Motor neuron (in vitro differentiated cells): ENCODE data around the gene FEV. TPM values are rescaled to one million over a fixed set of nuclear protein-coding genes. Genes with fewer than 3 reads are reported as not detected.
"Not testable (repeated sequence)": the region's sequence is repeated elsewhere in the genome, so short reads cannot be mapped to it uniquely, and the experiment has no call there.

Experiments used
- ATAC-seq, 8 experiments: fragments of 200-7000 bp; cut with Tn5 transposase; replicated peaks in 6 of 8; 2 replicates each; pipeline ENCODE4 v1.8.0; 2021; ENCODE audit warnings: mild to moderate bottlenecking in 8 of 8, moderate library complexity in 8 of 8
- H3K27ac ChIP-seq, 2 donors: fragments of 250-450 bp; sonication (Bioruptor Pico); 2 replicates each; pipeline ENCODE4 v1.9.0; 2021; ENCODE audit warnings: antibody characterized with exemption in 2 of 2, mild to moderate bottlenecking in 2 of 2, moderate library complexity in 1 of 2
- H3K4me1 ChIP-seq, 2 donors: fragments of 250-450 bp; sonication (Bioruptor Pico); replicated peaks in 1 of 2; 2 replicates each; pipeline ENCODE4 v1.6.1; 2021; ENCODE audit warnings: antibody characterized with exemption in 2 of 2, mild to moderate bottlenecking in 2 of 2, moderate library complexity in 1 of 2
- H3K4me3 ChIP-seq, 5 donors: fragments of 250-450 bp; sonication (Bioruptor Pico); 2 replicates each; pipeline ENCODE4 v1.9.0; 2021; ENCODE audit warnings: antibody characterized with exemption in 5 of 5, mild to moderate bottlenecking in 5 of 5, moderate library complexity in 4 of 5
- WGBS, 10 experiments: fragments of 450-650 bp; shearing (Covaris generic); methylation state at CpG; one replicate each; pipeline ENCODE4 v1.0.0; 2022; 5-methylcytosine and 5-hydroxymethylcytosine counted together
- in situ Hi-C, 9 experiments: fragments of 400-800 bp; cut with MboI; loops; one replicate each; pipeline ENCODE4 v1.15.0; 2021; ENCODE audit warnings: low sequenced_read_pairs in 9 of 9, low pct_unique_long_range_greater_than_20kb in 2 of 9; ENCODE audit not compliant: unreplicated experiment in 9 of 9
- total RNA-seq, 8 experiments: library from RNA; unstranded; fragments of 300-600 nt; gene quantifications; 2 replicates each; pipeline versions ENCODE4 v1.2.3 to v1.2.4, GENCODE V29; 2022

FEV gene
- total RNA-seq, 8 experiments from 2014 or later = 0.08 to 4.6 (median 0.65) TPM; not detected in 4

DNA sequence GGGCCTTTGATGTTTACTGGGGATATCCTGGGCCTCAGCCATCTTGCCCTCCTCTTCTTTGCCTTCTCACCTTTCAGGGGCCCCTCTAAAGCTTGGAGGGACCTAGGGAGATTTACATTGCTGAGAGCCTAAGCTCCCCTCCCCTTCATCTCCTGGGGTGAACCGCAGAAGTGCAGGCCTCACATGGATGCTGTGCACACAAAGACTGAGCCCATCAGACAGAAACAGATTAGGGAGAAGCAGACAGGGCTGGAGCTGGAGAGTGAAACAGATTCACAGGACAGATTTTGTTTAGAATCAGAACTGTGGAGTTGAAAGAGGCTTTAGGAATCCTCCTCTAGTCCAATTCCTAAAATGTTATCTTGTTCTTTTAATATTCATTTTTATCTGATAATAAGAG, 28.9 kb downstream of the FEV start:
- Histone ChIP-seq H3K4me3 (no peak overlapping the region), H3K27ac (no peak overlapping the region), H3K4me1 (peaks cover 2 to 3% of the 10 kb centered on the region in 2 donors)
- in situ Hi-C loops = no loop called here
- ATAC-seq = no peak
- WGBS, 10 experiments = 0 to 57% (median 20%) methylated on average over 1 of the region's 1 CpG; no CpG with 5 or more reads in 5 of the 10 experiments

DNA sequence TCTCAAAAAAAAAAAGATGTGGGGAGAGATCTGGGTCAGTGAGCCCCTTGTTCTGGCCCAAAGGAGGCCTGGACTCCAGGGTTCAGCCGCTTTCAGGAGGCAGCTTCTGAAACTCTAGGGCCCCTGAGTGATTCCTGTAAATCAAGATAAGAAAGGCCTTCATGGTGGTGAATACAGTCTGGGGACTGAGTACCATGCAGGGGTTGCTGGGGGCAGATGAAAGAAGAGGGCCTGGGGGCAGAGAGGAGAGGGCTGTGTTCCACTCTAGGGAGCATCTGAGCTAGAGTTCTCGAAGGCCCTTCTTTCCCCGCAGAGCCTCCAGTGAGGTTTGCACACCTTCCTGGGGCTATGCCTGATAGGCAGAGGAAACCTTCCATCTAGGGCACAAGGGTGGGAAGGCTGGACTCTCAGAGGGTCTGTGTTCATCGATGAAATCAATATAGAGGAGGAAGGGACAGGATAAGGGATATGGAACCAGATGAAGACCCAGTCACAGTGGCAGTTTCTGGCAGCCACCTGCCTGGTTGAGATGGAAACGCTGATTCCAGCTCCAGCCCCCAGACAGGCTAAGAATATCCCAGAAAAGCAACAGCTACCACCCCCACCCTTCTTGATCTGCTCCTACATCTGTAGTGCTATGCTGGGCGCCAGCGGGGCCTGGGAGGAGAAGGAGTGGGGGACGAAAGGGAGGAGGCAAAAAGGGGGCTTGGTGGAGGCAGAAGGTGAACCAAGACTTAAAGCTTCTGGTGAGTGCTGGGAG, 30.3 kb downstream of the FEV start:
- WGBS, 10 experiments = 0 to 71% (median 25%) methylated on average over 1 to 6 of the region's 8 CpGs; no CpG with 5 or more reads in 4 of the 10 experiments
- Histone ChIP-seq H3K27ac (no peak overlapping the region), H3K4me1 (peaks cover 2 to 3% of the 10 kb centered on the region in 2 donors), H3K4me3 (no peak overlapping the region)
- ATAC-seq = no peak
- in situ Hi-C loops = no loop called here

DNA sequence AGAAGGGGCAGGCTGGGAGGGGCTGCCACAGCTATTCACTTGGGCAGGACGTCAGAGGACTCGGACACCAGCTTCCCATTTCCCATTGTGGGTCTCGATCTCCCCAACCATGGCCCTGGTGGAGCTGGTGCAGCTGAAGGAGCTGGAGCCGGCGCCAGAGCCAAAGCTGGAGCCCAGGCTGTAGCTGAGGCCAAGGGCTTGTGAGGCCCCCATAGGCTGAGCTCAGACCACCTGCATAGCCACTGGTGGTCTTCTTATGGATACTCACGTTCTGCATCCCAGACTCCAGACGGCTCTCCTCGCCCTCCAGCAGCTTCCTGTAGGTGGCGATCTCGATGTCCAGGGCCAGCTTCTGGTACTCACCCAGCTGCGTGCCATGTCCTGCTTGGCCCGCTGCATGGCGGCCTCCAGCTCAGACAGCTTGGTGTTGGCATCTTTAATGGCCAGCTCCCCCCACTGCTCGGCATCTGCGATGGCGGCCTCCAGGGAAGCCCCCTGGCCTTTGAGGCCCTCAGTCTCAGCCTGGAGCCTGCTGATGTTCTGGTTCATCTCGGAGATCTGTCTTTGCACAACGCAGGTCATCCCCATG, 31.5 kb downstream of the FEV start:
- WGBS, 10 experiments = 20 to 83% (median 59%) methylated on average over 2 to 8 of the region's 18 CpGs; no CpG with 5 or more reads in 3 of the 10 experiments
- no peaks in the 10 kb centered on the region for H3K4me1 ChIP-seq
- in situ Hi-C loops = no loop called here
- peak in 1 of 8 experiments; percentile 18 for ATAC-seq
- H3K4me3 ChIP-seq = no peak overlapping the region
- H3K27ac ChIP-seq = no peak overlapping the region

DNA sequence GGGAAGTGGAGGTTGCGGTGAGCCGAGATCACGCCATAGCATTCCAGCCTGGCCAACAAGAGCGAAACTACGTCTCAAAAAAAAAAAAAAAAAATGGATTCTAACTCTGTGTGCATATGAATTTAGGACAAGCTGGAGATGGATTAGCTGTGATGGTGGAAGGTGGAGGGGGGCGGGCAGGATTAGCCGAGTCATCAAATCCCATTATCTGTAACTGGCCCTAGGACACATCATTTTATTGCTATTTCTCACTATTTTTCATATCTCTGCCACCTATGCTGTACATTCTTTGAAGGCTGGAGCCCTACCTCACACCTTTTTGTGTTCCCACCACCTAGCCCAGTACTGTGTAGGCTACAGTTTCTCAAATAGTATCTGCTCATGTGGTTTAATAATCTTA, 32.8 kb downstream of the FEV start:
- no peak overlapping the region for H3K27ac ChIP-seq
- no peak overlapping the region for H3K4me3 ChIP-seq
- 20 to 100% (median 94%) methylated on average over 1 to 4 of the region's 7 CpGs; no CpG with 5 or more reads in 4 of the 10 experiments for WGBS, 10 experiments
- in situ Hi-C loops = no loop called here
- no peak for ATAC-seq
- no peaks in the 10 kb centered on the region for H3K4me1 ChIP-seq

DNA sequence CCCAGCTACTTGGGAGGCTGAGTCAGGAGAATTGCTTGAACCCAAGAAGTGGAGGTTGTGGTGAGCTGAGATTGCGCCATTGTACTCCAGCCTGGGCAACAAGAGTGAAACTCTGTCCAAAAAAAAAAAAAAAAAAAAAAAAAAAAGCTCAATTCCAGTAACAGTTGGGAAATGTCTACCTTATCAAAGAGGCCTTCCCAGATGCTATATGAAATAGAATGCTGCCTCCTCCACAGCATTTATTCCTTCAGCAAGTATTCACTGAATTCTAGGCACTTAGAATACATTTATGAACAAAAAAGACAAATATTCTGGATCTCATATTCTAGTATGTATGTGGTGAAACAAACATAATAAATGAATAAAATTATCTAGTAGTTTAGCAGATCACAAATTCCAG, 38.4 kb downstream of the FEV start:
- no peak for ATAC-seq
- in situ Hi-C loops = no loop called here
- Histone ChIP-seq H3K27ac (no peak overlapping the region), H3K4me1 (no peaks in the 10 kb centered on the region), H3K4me3 (no peak overlapping the region)
- WGBS, 10 experiments = 11 to 50% (median 27%) methylated on average over 1 of the region's 1 CpG; no CpG with 5 or more reads in 6 of the 10 experiments

DNA sequence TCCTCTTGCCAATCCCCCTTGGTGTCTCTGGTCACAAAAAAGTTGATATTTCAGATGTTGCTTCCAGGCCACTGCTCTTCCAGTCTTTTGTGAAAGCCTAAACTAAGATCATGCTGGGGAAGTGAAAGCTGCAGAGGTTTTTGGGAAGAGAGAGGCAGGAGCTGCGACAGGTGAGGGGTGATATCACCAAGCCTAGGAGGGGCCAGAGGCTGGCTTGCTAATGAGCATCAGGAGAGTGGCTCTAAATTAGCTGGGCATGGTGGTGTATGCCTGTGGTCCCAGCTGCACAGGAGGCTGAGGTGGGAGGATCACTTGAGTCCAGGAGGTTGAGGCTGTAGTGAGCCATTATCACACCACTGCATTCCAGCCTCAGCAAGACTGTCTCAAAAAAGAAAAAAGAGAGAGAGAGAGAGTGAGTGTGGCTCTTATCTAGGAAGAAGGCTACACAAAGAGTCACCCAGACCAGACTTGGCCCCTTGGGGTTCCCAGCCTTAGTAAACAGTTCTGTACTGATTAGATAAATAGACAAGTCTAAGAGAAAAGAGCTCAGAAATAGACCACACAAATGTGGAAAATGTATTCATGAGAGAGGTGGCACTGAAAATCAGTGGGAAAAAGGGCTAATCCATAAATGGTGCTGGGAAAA, 40.1 kb downstream of the FEV start:
- Histone ChIP-seq H3K27ac (no peak overlapping the region), H3K4me1 (no peaks in the 10 kb centered on the region), H3K4me3 (no peak overlapping the region)
- no peak for ATAC-seq
- 20 to 60% (median 52%) methylated on average over 1 of the region's 1 CpG; no CpG with 5 or more reads in 6 of the 10 experiments for WGBS, 10 experiments
- in situ Hi-C loops = no loop called here

DNA sequence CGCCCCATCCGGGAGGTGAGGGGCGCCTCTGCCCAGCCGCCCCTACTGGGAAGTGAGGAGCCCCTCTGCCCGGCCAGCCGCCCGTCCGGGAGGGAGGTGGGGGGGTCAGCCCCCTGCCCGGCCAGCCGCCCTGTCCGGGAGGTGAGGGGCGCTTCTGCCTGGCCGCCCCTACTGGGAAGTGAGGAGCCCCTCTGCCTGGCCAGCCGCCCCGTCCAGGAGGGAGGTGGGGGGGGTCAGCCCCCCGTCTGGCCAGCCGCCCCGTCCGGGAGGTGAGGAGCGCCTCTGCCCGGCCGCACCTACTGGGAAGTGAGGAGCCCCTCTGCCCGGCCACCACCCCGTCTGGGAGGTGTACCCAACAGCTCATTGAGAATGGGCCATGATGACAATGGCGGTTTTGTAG, 53.2 kb downstream of the FEV start:
- ATAC-seq, in situ Hi-C loops, H3K27ac ChIP-seq, H3K4me1 ChIP-seq, H3K4me3 ChIP-seq: not testable (repeated sequence)
- WGBS, 10 experiments = no CpG with 5 or more reads among the region's 25 CpGs

Other genes with a start within 250 kb of the FEV start
- gene CYP27A1, start 203.0 kb downstream of the FEV start, total RNA-seq = 100 to 1,000 TPM in 1 of 8 experiments, 10 to 100 TPM in 3, 1 to 10 TPM in 4; 1.0 to 104 (median 7.4) TPM
- gene PRKAG3, start 153.4 kb downstream of the FEV start, total RNA-seq = 1 to 10 TPM in 2 of 8 experiments, under 1 TPM in 3, not detected in 3; 0.07 to 5.1 (median 0.56) TPM
- under 1 TPM in 3 of 8 experiments, not detected in 5; 0.14 to 0.93 (median 0.24) TPM for gene WNT6, start 125.4 kb downstream of the FEV start, total RNA-seq
- gene WNT10A, start 104.3 kb downstream of the FEV start, total RNA-seq = under 1 TPM in 3 of 8 experiments, not detected in 5; 0.11 to 0.81 (median 0.14) TPM
- 1 to 10 TPM in 5 of 8 experiments, under 1 TPM in 3; 0.13 to 4.6 (median 1.5) TPM for gene CDK5R2, start 25.5 kb downstream of the FEV start, total RNA-seq
- gene CRYBA2, start 8.2 kb upstream of the FEV start, total RNA-seq = 10 to 100 TPM in 1 of 8 experiments, under 1 TPM in 2, not detected in 5; 0.81 to 11.2 (median 0.87) TPM
- gene CFAP65, start 56.3 kb upstream of the FEV start, total RNA-seq = 1 to 10 TPM in 3 of 8 experiments, under 1 TPM in 5; 0.46 to 6.3 (median 0.66) TPM
- under 1 TPM in 5 of 8 experiments, not detected in 3; 0.08 to 0.57 (median 0.46) TPM for gene IHH, start 75.7 kb upstream of the FEV start, total RNA-seq
- 10 to 100 TPM in 6 of 8 experiments, 1 to 10 TPM in 2; 7.3 to 55.7 (median 15.5) TPM for gene NHEJ1, start 175.6 kb upstream of the FEV start, total RNA-seq
- 1 to 10 TPM in 3 of 8 experiments, under 1 TPM in 5; 0.13 to 3.4 (median 0.54) TPM for gene SLC23A3, start 184.8 kb upstream of the FEV start, total RNA-seq
- 10 to 100 TPM; 18.2 to 44.9 (median 37.5) TPM for gene CNPPD1, start 191.7 kb upstream of the FEV start, total RNA-seq
- 100 to 1,000 TPM in 1 of 8 experiments, 10 to 100 TPM in 7; 41.0 to 102 (median 69.0) TPM for gene RETREG2, start 193.1 kb upstream of the FEV start, total RNA-seq
- 10 to 100 TPM; 19.7 to 35.8 (median 25.7) TPM for gene ZFAND2B, start 221.6 kb upstream of the FEV start, total RNA-seq
- 100 to 1,000 TPM in 1 of 8 experiments, 10 to 100 TPM in 7; 14.2 to 122 (median 34.5) TPM for gene ABCB6, start 233.8 kb upstream of the FEV start, total RNA-seq
- 10 to 100 TPM; 21.5 to 50.5 (median 34.4) TPM for gene ATG9A, start 244.5 kb upstream of the FEV start, total RNA-seq
- 10 to 100 TPM; 24.3 to 78.1 (median 48.1) TPM for gene ANKZF1, start 244.6 kb upstream of the FEV start, total RNA-seq